Measurements from ENCODE around the gene DDI1.
"Not testable (repeated sequence)": the region's sequence is repeated elsewhere in the genome, so short reads cannot be mapped to it uniquely, and the experiment has no call there.

The DDI1 gene

DNA sequence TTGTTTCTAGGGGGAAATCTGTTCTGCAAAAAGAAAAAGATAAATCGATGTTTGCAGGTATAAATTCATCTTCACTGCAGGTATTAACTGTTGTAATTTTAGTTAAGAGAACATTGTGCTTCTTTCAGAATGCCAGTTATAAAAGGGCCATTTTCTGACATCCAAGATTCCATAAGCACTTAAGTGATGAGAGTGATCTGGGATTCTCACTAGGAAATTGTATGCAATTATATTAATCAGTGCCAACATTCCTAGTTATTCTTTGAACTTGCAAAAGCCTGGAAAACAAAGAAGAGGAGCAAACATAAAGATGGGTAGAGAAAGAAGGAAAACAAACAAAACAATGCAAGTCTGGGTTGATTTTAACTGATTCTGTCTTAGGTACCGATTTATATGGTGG is 5.4 kb downstream of the DDI1 start:
- no peak for DNase-seq (ENCODE audit: low read depth)

DNA sequence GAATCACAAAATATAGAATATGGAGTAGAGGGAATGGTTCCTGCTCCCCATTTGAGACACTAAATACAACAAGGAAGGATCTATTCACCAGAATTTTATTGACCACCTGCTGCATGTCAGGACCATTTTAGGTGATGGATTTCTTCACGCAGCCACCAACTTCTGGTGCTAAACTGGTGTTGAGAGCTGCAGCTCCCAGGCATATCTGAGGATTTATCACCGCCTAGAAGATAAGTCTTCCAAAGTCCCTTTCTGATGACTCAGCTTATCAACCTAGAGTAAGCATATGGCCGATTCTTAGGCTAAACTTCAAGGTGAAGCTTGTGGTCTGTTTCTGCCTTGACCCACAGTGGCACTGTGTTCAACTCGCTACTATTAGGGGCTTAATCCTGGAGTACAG is 6.7 kb downstream of the DDI1 start:
- no peak for DNase-seq (ENCODE audit: low read depth)

DNA sequence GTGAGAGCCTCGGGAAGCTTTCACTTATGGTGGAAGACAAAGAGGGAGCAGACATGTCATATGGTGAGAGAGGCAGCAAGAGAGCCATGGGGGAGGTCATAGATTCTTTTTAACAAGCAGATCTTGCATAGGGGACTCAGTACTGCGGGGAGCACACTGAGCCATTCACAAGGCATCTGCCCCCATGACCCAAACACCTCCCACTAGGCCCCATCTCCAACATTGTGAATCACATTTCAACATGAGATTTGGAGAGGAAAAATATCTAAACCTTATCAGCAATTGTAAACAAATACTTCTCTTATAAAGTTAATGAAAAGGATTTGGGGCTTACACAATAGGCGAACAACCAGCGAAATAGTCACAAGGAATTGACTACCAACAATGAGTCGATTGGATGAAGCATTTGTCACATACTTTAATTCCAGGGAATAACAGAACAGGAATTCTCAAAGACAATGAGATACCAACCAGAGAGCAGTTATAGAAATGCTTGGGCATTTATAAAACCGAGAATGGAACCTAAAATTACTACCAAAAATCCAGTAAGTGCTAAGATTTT is 7.3 kb downstream of the DDI1 start:
- no peak for DNase-seq (ENCODE audit: low read depth)

DNA sequence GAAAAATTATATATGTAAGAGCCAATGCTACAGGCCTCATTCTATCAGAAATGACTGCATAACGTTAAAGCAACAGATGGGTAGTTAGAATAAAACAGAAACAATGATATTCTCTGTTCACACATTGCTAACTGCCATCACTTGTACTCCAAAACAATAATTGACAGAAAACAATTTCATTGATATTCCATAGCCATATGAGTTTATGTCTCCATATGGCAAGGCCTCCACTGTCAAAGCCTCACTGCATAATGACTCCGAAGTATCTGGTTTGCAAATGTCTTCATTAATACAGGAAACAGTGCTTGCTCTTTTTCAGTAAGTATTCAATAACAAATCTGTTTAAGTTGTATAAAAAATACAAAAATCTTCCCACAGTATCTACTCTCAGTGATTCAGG is 9.9 kb downstream of the DDI1 start:
- no peak for DNase-seq (ENCODE audit: low read depth)

DNA sequence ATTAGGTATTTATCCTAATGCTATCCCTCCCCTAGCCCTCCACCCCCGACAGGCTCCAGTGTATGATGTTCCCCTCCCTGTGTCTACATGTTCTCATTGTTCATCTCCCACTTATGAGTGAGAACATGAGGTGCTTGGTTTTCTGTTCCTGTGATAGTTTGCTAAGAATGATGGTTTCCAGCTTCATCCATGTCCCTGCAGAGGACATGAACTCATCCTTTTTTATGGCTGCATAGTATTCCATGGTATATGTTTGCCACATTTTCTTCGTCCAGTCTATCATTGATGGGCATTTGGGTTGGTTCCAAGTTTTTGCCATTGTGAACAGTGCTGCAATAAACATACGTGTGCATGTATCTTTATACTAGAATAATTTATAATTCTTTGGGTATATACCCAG is 10.4 kb downstream of the DDI1 start:
- not testable (repeated sequence) for DNase-seq (ENCODE audit: low read depth)

DNA sequence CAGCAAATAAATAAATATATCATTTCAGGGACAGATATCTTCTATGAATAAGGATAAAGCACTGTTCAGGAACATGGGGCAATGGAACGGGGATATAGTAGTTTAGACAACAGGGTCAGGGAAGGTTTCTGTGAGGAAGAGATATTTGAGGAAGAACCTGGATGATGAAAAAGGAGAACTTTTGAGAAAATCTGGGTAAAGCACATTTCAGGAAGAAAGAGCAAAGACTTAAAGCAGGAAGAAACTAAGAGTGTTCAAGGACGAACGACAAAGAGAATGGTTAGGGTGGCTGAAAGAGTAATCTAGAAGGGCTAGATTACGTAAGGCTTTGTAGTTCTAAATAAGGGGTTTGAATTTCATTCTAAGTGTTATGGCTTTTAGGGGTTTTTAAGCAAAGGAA is 12.7 kb downstream of the DDI1 start:
- DNase-seq (ENCODE audit: low read depth), result no peak

DNA sequence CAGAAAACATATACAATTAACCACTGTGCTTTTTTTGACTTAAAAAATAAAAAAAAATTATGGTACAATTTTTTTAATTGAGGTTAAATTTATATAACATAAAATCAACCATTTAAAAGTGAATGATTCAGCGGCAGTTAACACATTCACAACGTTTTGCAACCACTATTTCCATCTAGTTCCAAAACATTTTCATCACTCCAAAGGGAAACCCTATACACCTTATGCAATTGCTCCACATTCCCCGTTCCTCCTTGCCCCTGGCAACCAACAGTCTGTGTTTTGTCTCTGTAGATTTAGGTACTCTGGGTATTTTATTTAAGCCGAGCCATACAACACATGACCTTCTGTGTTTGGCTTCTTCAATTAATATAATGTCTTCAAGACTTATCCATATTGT is 15.3 kb downstream of the DDI1 start:
- no peak for DNase-seq (ENCODE audit: low read depth)

DNA sequence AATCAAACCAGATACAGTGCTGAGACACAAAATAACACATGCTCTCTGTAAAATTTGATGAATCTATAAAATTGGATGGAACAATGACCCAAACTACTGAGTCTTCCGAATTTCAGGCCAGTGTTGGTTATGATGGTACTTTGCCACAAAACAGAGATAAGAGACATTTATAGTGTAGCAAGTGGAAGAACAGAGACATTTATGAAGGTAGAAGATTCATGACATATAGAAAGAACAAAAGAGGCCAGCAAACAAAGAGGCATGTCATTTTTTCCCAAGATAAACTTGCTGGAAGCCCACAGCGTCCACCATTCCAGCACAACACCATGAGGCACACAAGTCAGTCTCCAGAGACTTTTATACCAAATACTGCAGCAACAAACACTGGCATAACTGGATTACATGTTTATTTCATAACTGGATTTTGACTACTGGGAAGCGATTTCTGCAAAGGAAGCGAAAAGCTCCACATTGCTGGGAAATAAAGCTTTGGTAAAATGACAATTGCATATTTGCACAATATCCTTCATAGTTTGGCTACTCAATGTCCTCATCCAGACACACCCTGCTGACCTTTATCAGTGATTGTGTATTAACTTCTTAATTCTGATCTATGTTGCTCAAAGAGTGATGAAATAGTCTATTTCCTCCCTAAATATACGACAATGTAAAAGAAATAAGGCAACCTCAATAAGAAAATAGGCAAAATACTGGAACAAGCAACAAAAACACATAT is 17.5 kb downstream of the DDI1 start:
- no peak for DNase-seq (ENCODE audit: low read depth)

DNA sequence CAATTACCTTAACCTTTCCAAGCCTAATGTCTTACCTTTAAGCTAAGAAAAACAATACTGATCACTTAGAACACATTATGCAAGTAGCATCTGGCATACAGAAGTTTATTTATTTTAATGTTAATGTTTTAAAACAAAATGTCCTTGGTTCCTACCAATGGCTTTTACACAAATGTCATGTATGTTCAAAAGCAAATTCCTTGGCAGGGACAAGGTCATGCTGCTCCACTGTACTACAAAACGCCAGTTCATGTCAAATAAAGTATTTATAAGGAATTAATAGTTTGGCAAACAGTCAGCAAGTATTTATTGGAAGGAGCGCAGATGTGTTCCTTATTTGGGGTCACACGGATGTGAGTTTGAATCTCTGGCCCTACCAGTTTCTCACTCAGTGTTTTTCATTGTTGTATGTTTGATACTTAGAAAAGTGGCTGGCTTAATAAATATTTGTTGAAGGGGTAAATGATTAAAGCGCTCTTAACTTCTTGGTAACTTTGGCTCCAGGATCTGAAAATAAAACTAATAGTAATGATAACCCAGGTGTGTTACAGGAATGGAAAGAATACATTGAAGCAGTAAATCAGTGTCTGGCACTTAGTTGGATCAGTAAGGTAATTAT is 18.6 kb downstream of the DDI1 start:
- no peak for DNase-seq (ENCODE audit: low read depth)

DNA sequence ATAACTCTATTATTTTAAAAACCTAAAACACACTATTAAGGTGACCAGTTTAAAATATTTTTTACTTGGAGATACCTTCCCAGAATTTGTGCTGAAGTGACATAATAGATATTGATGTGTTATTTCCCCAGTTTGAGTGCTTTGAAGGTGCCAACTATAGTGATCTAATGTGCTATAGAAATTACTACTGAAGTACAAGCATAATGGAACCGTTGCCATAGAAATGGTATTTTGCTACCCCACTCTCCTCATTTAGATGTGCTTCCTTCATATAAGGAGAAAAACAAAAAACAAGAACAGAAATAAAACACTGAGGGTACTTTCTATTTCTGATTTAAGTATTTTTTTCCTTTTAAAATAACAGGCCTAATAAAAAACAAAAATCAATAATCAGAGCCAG is 19.2 kb downstream of the DDI1 start:
- DNase-seq (ENCODE audit: low read depth), result no peak

DNA sequence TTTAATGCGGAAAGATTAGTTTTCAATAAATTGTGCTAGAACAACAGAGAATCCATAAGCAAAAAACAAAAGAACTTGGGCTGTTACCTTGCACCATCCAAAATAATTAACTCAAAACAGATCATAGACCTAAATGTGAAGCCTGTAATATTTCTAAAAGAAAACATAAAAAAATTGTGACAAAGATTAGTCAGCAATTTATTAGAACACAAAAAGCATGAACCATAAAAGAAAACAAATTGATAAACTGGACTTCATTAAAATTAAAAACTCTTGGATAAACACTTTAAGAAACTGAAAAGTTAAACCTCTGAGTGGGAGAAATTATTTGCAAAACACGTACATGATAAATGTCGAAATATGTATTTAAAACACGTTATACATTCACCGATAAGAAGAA is 21.5 kb downstream of the DDI1 start:
- no peak for DNase-seq (ENCODE audit: low read depth)

DNA sequence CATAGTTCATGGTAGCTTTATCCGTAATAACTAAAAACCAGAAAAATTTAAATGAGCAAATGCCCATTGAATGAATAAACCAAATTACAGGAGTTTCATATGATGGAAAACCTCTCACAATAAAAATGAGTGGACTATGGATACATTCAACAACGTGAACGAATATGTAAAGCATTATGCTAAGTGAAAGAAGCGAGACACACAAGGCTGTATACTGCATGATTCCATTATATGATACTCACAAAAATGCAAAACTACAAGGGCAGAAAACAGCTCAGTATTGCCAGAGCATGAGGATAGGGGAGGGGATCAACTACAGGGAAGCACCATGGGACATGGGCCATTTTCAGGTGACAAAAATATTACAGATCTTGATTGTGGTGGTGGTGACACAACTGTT is 22.2 kb downstream of the DDI1 start:
- no peak for DNase-seq (ENCODE audit: low read depth)

DNA sequence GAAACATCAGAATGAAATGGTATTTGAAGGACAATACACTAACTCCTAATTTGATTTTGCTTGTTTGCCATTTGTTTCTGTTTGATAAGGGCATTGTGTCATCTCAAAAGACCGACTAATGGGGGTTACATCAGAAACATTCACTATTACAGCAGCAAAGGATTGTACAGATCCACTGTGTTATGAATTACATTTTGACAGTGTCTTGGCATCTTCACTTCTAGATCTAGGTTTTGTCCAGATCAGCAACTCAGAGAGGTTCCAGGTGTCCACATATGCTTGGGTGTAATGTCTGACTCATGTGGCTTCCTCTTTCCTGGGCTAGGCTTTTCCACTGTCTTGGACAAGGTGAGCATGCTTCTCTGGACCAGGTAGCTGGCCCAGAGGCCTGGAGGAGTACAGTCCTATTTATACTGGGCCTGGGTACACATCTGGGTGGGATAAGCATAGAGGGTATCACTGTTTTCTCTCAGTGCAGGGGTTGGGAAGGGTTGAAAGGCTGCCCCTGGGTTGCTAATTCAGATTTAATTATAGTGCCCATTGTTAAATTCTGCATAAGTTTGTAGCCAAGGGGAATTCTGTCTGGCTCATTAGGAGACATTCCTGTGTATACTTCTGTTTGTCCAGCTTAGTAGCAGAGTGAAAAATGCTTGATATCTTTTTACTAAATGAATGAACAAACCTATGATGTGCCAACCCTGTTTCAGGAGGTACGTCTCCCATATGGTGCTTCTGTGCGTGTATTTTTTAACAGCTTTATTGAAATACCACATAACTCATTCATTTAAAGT is 23.8 kb downstream of the DDI1 start:
- DNase-seq (ENCODE audit: low read depth), result no peak

DNA sequence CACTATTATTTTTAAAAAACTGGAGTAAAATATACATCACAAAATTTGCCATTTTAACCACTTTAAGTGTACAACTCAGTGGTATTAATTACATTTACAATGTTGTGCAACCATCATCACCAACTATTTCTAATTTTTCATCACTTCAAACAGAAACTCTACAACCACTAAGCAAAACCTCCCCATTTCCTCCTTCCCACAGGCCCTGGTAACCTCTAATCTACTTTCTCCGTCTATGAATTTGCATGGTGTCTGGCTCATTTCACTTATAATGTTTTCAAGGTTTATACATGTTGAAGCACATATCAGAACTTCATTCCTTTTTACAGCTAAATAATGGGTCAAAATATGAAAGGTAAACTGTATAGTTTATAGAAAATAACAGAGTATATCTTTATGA is 24.4 kb downstream of the DDI1 start:
- DNase-seq (ENCODE audit: low read depth), result no peak

DNA sequence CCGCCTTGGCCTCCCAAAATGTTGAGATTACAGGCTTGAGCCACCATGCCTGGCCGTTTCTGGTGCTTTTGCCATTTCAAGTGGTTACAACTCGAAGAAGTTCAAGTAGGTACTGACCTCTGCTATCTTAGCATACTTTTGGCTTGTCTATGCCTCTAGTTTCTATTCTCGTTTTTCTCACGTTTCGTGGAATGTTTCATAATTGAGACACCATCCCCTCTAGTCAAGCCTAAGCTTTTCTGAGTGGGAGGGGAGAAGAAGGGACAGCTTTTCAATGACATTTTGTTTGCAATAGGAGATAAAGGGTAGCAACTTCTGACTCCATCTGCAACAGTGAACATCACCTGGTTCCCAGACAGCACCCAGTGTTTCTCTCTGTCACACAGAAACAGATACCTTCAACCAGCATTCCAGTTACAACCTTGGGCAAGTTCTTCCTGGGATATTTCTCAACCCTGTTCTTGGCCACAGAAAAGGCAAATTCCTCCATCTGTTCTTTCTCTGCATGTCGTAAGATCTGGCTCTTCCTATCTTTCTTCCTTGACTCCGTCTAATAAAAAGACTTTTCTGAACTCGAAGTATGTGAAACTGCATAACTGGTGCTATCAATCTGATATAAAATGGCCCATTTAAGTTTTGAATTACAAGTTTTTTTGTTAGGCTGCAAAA is 25.5 kb downstream of the DDI1 start:
- no peak for DNase-seq (ENCODE audit: low read depth)

DNA sequence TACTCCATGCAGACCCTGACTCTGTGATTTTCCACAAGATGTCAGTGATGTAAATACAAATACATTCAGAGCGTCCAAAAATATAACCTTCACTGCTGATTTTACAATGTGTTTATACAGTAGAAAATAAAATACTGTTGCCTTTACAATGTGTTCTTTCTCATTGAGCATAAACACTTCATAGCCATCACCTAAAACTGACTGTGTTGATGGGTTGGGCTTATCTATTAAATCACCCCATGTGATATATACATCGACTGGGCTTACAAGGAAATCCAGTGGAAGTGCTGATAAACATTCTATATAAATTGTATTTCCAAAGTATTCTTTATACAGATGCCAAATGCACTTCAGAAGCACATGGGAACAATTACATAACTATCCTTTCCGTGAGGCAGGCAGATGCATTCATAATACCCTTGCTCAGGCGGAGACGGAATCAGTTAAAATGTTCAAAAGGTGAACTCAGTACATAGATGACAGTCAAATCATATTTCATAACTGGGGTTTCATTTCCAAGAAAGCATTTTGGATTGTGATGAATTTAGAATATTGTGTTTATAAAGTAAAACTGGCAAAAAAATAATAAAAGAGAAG is 27.7 kb downstream of the DDI1 start:
- no peak for DNase-seq (ENCODE audit: low read depth)

DNA sequence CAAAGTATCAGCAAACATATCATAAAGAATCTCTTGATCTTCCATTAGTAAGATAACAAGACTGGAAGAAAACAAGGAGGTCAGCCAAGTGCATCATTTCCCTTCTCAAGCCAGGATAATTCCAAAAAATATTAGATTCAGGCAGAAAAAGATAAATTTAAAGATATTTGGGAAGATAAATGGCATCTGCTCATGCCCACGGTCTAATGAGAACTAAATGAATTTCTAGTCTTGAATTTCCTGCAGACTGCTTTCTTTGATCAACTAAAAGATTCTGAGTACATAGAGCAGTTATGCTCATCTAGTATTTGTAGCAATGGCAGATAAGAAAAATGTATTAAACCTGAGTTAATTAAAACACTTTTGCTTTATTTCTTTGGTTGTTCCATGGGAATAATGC is 31.1 kb downstream of the DDI1 start:
- DNase-seq (ENCODE audit: low read depth), result no peak

DNA sequence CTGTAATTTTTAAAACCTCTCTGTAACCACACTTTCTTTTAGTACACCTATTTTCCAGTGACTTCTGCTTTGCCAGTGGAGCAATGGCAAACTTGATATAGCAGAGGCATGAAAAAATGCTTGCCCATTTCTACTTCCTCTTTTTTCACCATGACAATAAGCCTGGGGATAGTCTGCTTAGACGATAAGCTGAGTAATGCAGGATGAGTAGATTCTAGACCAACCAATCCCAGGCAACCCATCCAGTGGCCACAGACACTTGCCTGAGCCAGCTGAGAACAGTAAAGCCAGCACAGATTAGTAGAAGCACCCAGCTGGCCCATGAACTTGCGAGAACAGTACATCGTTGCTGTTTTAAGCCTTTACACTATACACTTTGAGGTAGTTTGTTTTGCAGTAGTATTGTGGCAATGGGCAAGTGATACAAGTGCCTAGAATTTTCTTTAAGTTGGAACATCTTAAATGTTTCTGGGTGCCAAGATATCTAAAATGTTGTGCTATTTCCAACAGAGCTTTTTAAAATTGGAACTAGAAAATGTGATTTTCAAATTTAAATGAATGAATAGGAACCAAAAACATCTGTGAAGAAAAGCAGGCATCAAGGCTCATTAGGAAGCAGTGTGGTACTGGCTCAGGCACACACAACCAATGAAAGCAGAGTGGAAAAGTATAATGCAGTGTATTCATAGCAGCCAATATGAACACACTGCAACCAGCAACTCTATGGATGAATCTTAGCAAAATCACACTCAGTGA is 37.7 kb downstream of the DDI1 start:
- no peak for DNase-seq (ENCODE audit: low read depth)

DNA sequence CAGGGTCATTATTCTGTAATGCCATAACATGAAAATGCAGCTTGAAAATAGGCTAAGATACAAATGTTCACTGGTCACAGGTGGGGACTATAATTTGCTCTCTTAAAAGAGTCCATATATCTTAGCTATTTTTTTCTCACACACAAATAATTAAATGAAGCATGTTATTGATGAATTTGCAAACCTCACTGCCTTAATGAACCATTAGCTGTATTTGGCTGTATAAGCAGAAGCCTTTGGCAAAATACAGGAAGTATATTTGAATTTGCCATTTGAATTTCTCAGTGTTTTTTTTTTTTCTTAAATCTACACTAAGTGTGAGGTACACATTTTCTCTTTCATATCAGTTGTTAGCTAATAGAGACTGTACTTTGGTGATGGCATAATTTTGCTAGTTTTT is 38.7 kb downstream of the DDI1 start:
- no peak for DNase-seq (ENCODE audit: low read depth)

DNA sequence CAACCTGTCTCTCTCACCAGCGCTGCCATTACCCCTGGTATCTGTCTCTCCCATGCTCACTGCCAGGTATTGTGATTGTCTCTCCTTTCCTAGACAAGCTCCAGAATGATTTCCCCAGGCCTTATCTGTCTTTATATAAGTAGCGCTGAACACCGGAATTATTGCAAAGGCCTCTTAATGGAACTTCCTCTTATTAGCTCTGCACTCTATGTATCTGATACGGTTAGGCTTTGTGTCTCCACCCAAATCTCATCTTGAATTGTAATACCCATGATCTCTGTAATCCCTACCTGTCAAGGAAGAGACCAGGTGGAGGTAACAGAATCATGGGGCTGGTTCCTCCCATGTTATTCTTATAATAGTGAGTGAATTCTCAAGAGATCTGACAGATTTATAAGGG is 39.3 kb downstream of the DDI1 start:
- no peak for DNase-seq (ENCODE audit: low read depth)

DNA sequence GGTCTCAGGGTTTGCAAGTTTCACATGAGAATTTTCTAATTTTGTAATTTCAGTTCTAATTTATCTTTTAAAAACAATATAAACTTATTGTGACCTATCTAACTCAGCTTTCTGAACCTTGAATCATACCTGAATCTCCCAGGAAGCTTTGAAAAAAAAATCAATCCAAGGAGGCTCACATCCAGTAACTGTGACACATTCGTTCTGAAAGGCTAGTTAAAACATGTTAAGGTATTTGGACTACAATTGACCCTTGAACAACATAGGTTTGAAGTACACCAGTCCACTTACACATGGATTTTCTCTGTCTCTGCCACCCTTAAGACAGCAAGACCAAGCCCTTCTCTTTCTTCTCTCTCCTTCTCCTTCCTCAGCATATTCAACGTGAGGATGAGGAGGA is 40.0 kb downstream of the DDI1 start:
- DNase-seq (ENCODE audit: low read depth), result no peak
